GM23248 (cell line): ENCODE measurements around the gene TRIM14. TPM values are rescaled to one million over a fixed set of nuclear protein-coding genes. Genes with fewer than 3 reads are reported as not detected.
A peak's percentile ranks its signal among the peaks of the same experiment; 100 is the strongest.

Source experiments
- DNase-seq: peaks from one replicate; pipeline ENCODE4 v3.0.0-alpha.2; 2015
- H2AFZ ChIP-seq: fragments of 200-600 bp; sonication (generic); 2 replicates; pipeline ENCODE4 v1.6.1; 2016; ENCODE audit warnings: antibody characterized with exemption
- H3F3A ChIP-seq: fragments of 200-600 bp; sonication (generic); 2 replicates; pipeline ENCODE4 v1.6.1; 2016; ENCODE audit warnings: mild to moderate bottlenecking, antibody characterized with exemption, mixed run types; ENCODE audit not compliant: insufficient read depth
- H3K27ac ChIP-seq: fragments of 200-600 bp; sonication (generic); 2 replicates; pipeline ENCODE4 v1.5.1; 2016; ENCODE audit warnings: mild to moderate bottlenecking
- H3K27me3 ChIP-seq: fragments of 200-600 bp; sonication (generic); replicated peaks from 2 replicates; pipeline ENCODE4 v1.6.1; 2016; ENCODE audit warnings: mild to moderate bottlenecking; ENCODE audit not compliant: insufficient read depth
- H3K36me3 ChIP-seq: fragments of 200-600 bp; sonication (generic); 2 replicates; pipeline ENCODE4 v1.6.1; 2016; ENCODE audit warnings: low read depth, mild to moderate bottlenecking
- H3K4me1 ChIP-seq: fragments of 200-600 bp; sonication (generic); 2 replicates; pipeline ENCODE4 v1.6.1; 2016; ENCODE audit warnings: mild to moderate bottlenecking; ENCODE audit not compliant: insufficient read depth
- H3K4me2 ChIP-seq: fragments of 200-600 bp; sonication (generic); one replicate; pipeline ENCODE4 v1.6.1; 2016; ENCODE audit warnings: mild to moderate bottlenecking; ENCODE audit not compliant: unreplicated experiment
- H3K4me3 ChIP-seq: fragments of 200-600 bp; sonication (generic); 2 replicates; pipeline ENCODE4 v1.5.1; 2016; ENCODE audit warnings: mild to moderate bottlenecking
- H3K79me2 ChIP-seq: fragments of 200-600 bp; sonication (generic); 2 replicates; pipeline ENCODE4 v1.6.1; 2016; ENCODE audit warnings: mild to moderate bottlenecking; ENCODE audit not compliant: insufficient read depth
- H3K9ac ChIP-seq: fragments of 200-600 bp; sonication (generic); 2 replicates; pipeline ENCODE4 v1.6.1; 2016; ENCODE audit warnings: mild to moderate bottlenecking
- H3K9me2 ChIP-seq: fragments of 200-600 bp; sonication (generic); 2 replicates; pipeline ENCODE4 v1.6.1; 2016; ENCODE audit warnings: mixed run types, mild to moderate bottlenecking, moderate library complexity; ENCODE audit not compliant: insufficient read depth
- H3K9me3 ChIP-seq: fragments of 200-600 bp; sonication (generic); one replicate; pipeline ENCODE4 v1.6.1; 2017; ENCODE audit warnings: low read depth
- H4K20me1 ChIP-seq: fragments of 200-600 bp; sonication (generic); 2 replicates; pipeline ENCODE4 v1.6.0; 2016; ENCODE audit not compliant: insufficient read depth
- EZH2 ChIP-seq: fragments of 200-600 bp; sonication (generic); IDR thresholded peaks from 2 replicates; pipeline ENCODE4 v1.6.1; 2018; ENCODE audit warnings: antibody characterized with exemption, mild to moderate bottlenecking; ENCODE audit not compliant: insufficient read depth, poor library complexity, severe bottlenecking
- EZH2phosphoT487 ChIP-seq: fragments of 200-600 bp; sonication (generic); IDR thresholded peaks from 2 replicates; pipeline ENCODE4 v1.6.1; 2018; ENCODE audit warnings: antibody characterized with exemption, moderate library complexity, mild to moderate bottlenecking, low read depth; ENCODE audit not compliant: insufficient read depth
- WGBS, 2 experiments: methylation state at CpG; one replicate each; pipeline ENCODE4 v1.1.6; 2015 to 2017; ENCODE audit warnings: low lambda C conversion rate in 2 of 2, low coverage in 1 of 2; ENCODE audit errors: missing lambda C conversion rate in 2 of 2; 5-methylcytosine and 5-hydroxymethylcytosine counted together
- in situ Hi-C: fragments of 300-500 bp; cut with MboI; formaldehyde crosslinking; loops from 2 replicates; pipeline ENCODE4 v1.15.0; 2020
- polyA plus RNA-seq: library from polyadenylated mRNA; unstranded; fragments of >200 nt; fragmentation: Nextera tagmentation; extraction: Ambion mirVana; gene quantifications from 2 replicates; pipeline ENCODE4 v1.2.1, GENCODE V29; 2016
- total RNA-seq: library from RNA; depleted of rRNA; stranded (reverse); fragments of >200 nt; shearing (Covaris generic); gene quantifications from 2 replicates; pipeline ENCODE4 v1.2.3, GENCODE V29; 2014

TRIM14 gene
- total and polyA plus RNA-seq, 2 experiments from 2014 or later = 6.4 to 7.8 TPM

GRCh38 chr9:98075332-98075805 lies 43.7 kb downstream of the TRIM14 start:
- 27 to 47% methylated on average over 4 to 6 of the region's 6 CpGs for WGBS, 2 experiments
- Histone ChIP-seq H3K27me3 (no peaks in the 10 kb centered on the region), H3K27ac (peak overlapping the region; percentile 39), H3F3A (peaks cover 19% of the 10 kb centered on the region), H3K9me3 (no peaks in the 10 kb centered on the region), H3K4me2 (peak overlapping the region; percentile 63), H3K9me2 (no peaks in the 10 kb centered on the region), H3K4me1 (peaks cover 17% of the 10 kb centered on the region), H3K79me2 (peaks cover 56% of the 10 kb centered on the region), H3K36me3 (peaks cover 9% of the 10 kb centered on the region; the same call in 1 of the 2 replicates), H3K4me3 (no peak overlapping the region), H4K20me1 (no peaks in the 10 kb centered on the region), H2AFZ (peak overlapping the region; percentile 52; the same call in 1 of the 2 replicates), H3K9ac (peak overlapping the region; percentile 10; the same call in 1 of the 2 replicates)
- peak; percentile 90 for DNase-seq
- in situ Hi-C loops = no loop called here
- TF ChIP-seq EZH2 = no peak
- TF ChIP-seq EZH2phosphoT487 = no peak

GRCh38 chr9:98074115-98074990 lies 44.7 kb downstream of the TRIM14 start:
- H3K27me3 ChIP-seq = no peaks in the 10 kb centered on the region
- no peak overlapping the region for H3K4me3 ChIP-seq
- TF ChIP-seq EZH2 (no peak), EZH2phosphoT487 (no peak)
- H3F3A ChIP-seq = peaks cover 19% of the 10 kb centered on the region; the same call in 1 of the 2 replicates
- no peaks in the 10 kb centered on the region for H4K20me1 ChIP-seq
- peak overlapping the region; percentile 52; the same call in 1 of the 2 replicates for H2AFZ ChIP-seq
- whole genome bisulfite sequencing, 2 experiments = 40 to 41% methylated on average over 13 of the region's 13 CpGs
- H3K4me2 ChIP-seq = peak overlapping the region; percentile 54
- H3K79me2 ChIP-seq = peaks cover 66% of the 10 kb centered on the region
- in situ Hi-C loops = no loop called here
- DNase-seq = peak; percentile 73
- H3K36me3 ChIP-seq = peaks cover 5% of the 10 kb centered on the region; the same call in 1 of the 2 replicates
- peak overlapping the region; percentile 34; the same call in 1 of the 2 replicates for H3K9ac ChIP-seq
- H3K9me3 ChIP-seq = no peaks in the 10 kb centered on the region
- H3K4me1 ChIP-seq = peaks cover 14% of the 10 kb centered on the region
- peak overlapping the region; percentile 39 for H3K27ac ChIP-seq
- H3K9me2 ChIP-seq = no peaks in the 10 kb centered on the region

- WGBS, 2 experiments = 93 to 95% methylated on average over 8 to 9 of the region's 9 CpGs
- Histone ChIP-seq H4K20me1 (no peaks in the 10 kb centered on the region), H3K36me3 (peaks cover 11% of the 10 kb centered on the region; the same call in 1 of the 2 replicates), H2AFZ (no peak overlapping the region), H3K9ac (no peak overlapping the region), H3K4me2 (no peak overlapping the region), H3K27ac (no peak overlapping the region), H3F3A (peaks cover 19% of the 10 kb centered on the region; the same call in 1 of the 2 replicates), H3K27me3 (no peaks in the 10 kb centered on the region), H3K9me2 (no peaks in the 10 kb centered on the region), H3K9me3 (no peaks in the 10 kb centered on the region), H3K79me2 (peaks cover 83% of the 10 kb centered on the region), H3K4me1 (peaks cover 14% of the 10 kb centered on the region), H3K4me3 (no peak overlapping the region)
- in situ Hi-C loops = no loop called here
- no peak for DNase-seq
- no peak for TF ChIP-seq EZH2
- TF ChIP-seq EZH2phosphoT487 = no peak
Observed at GRCh38 chr9:98071737-98072136, 47.3 kb downstream of the TRIM14 start.

- Histone ChIP-seq H4K20me1 (no peaks in the 10 kb centered on the region), H2AFZ (no peak overlapping the region), H3K4me3 (no peak overlapping the region), H3K9me2 (no peaks in the 10 kb centered on the region), H3F3A (peaks cover 19% of the 10 kb centered on the region; the same call in 1 of the 2 replicates), H3K36me3 (peaks cover 16% of the 10 kb centered on the region; the same call in 1 of the 2 replicates), H3K27ac (no peak overlapping the region), H3K79me2 (peaks cover 83% of the 10 kb centered on the region), H3K9ac (no peak overlapping the region), H3K4me1 (peaks cover 11% of the 10 kb centered on the region), H3K4me2 (no peak overlapping the region), H3K9me3 (no peaks in the 10 kb centered on the region), H3K27me3 (no peaks in the 10 kb centered on the region)
- 93 to 98% methylated on average over 7 of the region's 7 CpGs for WGBS, 2 experiments
- in situ Hi-C loops = no loop called here
- DNase-seq = no peak
- TF ChIP-seq EZH2phosphoT487 (no peak), EZH2 (no peak)
Observed at GRCh38 chr9:98070704-98071103, 48.3 kb downstream of the TRIM14 start.
